Gastrocnemius medialis (tissue), 4 donors: ENCODE measurements around the gene CAMK1G.

Source experiments
- POLR2A ChIP-seq, 2 donors: fragments of 450-650 bp; IDR thresholded peaks; one replicate each; pipeline ENCODE4 v1.6.1; 2017; ENCODE audit warnings: antibody characterized with exemption in 2 of 2, mild to moderate bottlenecking in 2 of 2, moderate library complexity in 2 of 2
- TF ChIP-seq, protein P1 (sequence below), 5 experiments: fragments of 450-650 bp in 3 of 5; fragments of 200-600 bp in 2 of 5; sonication (generic) in 2 of 5; IDR thresholded peaks in 4 of 5; conservative IDR thresholded peaks in 1 of 5; 1 replicate in 4 of 5; 2 replicates in 1 of 5; pipeline ENCODE4 v1.5.1; 2016 to 2019; ENCODE audit warnings: antibody characterized with exemption in 5 of 5, mild to moderate bottlenecking in 3 of 5, moderate library complexity in 3 of 5

DNA sequence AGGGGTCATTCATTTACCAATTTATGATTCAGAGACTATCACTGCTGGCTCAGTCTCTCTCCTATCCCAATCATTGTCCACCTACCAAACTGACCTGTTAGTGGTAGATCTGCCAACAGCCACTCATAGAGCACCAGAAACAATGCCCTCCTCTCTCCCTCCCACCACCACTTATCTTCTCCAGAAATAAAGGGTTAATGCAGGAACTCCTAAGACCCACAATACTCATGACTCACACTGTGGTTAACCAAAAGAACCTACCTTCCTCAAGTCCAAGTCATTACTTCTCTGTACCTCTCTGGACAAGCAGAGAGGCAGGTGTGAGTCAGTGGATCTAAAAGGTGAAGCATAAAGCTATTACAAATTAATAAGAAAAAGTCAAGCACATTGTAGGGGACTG, 40.9 kb upstream of the CAMK1G start:
- TF ChIP-seq, protein P1, sequence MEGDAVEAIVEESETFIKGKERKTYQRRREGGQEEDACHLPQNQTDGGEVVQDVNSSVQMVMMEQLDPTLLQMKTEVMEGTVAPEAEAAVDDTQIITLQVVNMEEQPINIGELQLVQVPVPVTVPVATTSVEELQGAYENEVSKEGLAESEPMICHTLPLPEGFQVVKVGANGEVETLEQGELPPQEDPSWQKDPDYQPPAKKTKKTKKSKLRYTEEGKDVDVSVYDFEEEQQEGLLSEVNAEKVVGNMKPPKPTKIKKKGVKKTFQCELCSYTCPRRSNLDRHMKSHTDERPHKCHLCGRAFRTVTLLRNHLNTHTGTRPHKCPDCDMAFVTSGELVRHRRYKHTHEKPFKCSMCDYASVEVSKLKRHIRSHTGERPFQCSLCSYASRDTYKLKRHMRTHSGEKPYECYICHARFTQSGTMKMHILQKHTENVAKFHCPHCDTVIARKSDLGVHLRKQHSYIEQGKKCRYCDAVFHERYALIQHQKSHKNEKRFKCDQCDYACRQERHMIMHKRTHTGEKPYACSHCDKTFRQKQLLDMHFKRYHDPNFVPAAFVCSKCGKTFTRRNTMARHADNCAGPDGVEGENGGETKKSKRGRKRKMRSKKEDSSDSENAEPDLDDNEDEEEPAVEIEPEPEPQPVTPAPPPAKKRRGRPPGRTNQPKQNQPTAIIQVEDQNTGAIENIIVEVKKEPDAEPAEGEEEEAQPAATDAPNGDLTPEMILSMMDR (IDR thresholded peaks at IDR 0.05 in 4 of 5, conservative IDR thresholded peaks at IDR 0.05 in 1 of 5), result no peak
- TF ChIP-seq POLR2A (IDR thresholded peaks at IDR 0.05), result no peak
